ENCODE data around the gene UTF1. TPM values are rescaled to one million over a fixed set of nuclear protein-coding genes. Genes with fewer than 3 reads are reported as not detected.
"Not testable (repeated sequence)": the region's sequence is repeated elsewhere in the genome, so short reads cannot be mapped to it uniquely, and the experiment has no call there.

UTF1 gene
- total RNA-seq, 2 donors from 2014 or later: not detected

GRCh38 chr10:133217800-133218589 is 12.0 kb upstream of the UTF1 start:
- H3K4me3 ChIP-seq: no peak overlapping the region
- no peaks in the 10 kb centered on the region for H3K36me3 ChIP-seq
- TF ChIP-seq, protein P1, sequence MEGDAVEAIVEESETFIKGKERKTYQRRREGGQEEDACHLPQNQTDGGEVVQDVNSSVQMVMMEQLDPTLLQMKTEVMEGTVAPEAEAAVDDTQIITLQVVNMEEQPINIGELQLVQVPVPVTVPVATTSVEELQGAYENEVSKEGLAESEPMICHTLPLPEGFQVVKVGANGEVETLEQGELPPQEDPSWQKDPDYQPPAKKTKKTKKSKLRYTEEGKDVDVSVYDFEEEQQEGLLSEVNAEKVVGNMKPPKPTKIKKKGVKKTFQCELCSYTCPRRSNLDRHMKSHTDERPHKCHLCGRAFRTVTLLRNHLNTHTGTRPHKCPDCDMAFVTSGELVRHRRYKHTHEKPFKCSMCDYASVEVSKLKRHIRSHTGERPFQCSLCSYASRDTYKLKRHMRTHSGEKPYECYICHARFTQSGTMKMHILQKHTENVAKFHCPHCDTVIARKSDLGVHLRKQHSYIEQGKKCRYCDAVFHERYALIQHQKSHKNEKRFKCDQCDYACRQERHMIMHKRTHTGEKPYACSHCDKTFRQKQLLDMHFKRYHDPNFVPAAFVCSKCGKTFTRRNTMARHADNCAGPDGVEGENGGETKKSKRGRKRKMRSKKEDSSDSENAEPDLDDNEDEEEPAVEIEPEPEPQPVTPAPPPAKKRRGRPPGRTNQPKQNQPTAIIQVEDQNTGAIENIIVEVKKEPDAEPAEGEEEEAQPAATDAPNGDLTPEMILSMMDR (IDR thresholded peaks at IDR 0.05): no peak
- DNase-seq (ENCODE audit: low spot score): no peak
- H3K9me3 ChIP-seq: no peaks in the 10 kb centered on the region
- H3K27ac ChIP-seq: no peak overlapping the region
- H3K4me1 ChIP-seq: no peaks in the 10 kb centered on the region
- H3K27me3 ChIP-seq: peaks cover 0 to 3% of the 10 kb centered on the region in 2 donors

- Histone ChIP-seq H3K27me3 (peaks cover 0 to 3% of the 10 kb centered on the region in 2 donors), H3K36me3 (no peaks in the 10 kb centered on the region), H3K27ac (no peak overlapping the region), H3K4me3 (no peak overlapping the region), H3K9me3 (no peaks in the 10 kb centered on the region), H3K4me1 (no peaks in the 10 kb centered on the region)
- TF ChIP-seq, protein P1 (IDR thresholded peaks at IDR 0.05): no peak
- DNase-seq (ENCODE audit: low spot score): no peak
These were observed 11.1 kb upstream of the UTF1 start for GRCh38 chr10:133218891-133219290.

- peaks cover 0 to 3% of the 10 kb centered on the region in 2 donors for H3K27me3 ChIP-seq
- no peak overlapping the region for H3K4me3 ChIP-seq
- DNase-seq (ENCODE audit: low spot score): no peak
These were observed 10.2 kb upstream of the UTF1 start for GRCh38 chr10:133219782-133220181.

DNA sequence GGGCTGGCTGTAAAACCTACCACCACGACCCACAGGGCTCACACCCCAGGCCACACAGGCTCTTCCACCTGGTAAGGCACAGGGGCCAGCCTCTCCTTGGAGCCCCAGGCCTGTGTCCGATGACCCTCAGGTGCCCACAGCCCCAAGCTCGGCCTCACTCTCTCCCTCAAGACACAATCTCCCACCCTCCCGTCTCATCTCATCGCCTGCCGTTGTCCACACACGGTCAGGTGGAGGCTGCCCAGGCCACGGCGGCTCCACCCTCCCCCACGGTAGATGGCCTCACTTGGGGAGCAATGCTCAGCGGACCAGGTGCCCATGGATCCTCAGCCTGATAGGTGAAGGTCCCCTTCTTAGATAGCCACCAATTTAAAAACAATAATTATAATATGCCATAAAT is 8.7 kb upstream of the UTF1 start:
- Histone ChIP-seq H3K36me3 (no peaks in the 10 kb centered on the region), H3K27ac (no peak overlapping the region), H3K4me1 (no peaks in the 10 kb centered on the region), H3K9me3 (no peaks in the 10 kb centered on the region), H3K4me3 (no peak overlapping the region), H3K27me3 (peaks cover 0 to 3% of the 10 kb centered on the region in 2 donors)
- DNase-seq (ENCODE audit: low spot score): no peak
- TF ChIP-seq, protein P1 (IDR thresholded peaks at IDR 0.05): no peak

More at GRCh38 chr10:133219782-133220181, 10.2 kb upstream of the UTF1 start:
- H3K4me1 ChIP-seq: no peaks in the 10 kb centered on the region
- TF ChIP-seq, protein P1 (IDR thresholded peaks at IDR 0.05): no peak
- H3K36me3 ChIP-seq: no peaks in the 10 kb centered on the region
- no peak overlapping the region for H3K27ac ChIP-seq
- no peaks in the 10 kb centered on the region for H3K9me3 ChIP-seq

GRCh38 chr10:133221756-133222155 is 8.3 kb upstream of the UTF1 start:
- H3K4me3 ChIP-seq; H3K27ac ChIP-seq; H3K4me1 ChIP-seq; H3K36me3 ChIP-seq; H3K27me3 ChIP-seq; DNase-seq (ENCODE audit: low spot score); H3K9me3 ChIP-seq: not testable (repeated sequence)

DNA sequence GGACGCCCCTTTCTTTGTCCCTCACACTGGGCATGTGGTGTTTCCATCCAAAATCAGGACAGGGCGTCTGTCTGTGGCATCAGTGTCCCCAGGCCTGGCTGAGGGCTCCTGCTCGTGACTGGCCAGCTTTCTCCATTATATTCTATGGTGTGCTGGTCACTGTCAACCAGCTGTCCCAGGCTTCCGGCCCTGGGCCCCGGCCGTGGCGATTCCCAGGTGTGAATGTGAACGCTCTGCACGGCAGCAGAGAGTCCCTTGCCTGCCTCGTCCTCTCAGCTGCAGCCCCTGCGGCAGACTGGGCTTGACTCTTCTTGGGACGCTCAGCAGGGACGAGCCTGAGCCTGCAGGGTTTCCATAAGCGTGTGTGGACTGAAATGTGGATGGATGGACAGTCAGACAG is 5.9 kb upstream of the UTF1 start:
- Histone ChIP-seq H3K4me1 (no peaks in the 10 kb centered on the region), H3K9me3 (no peaks in the 10 kb centered on the region), H3K27me3 (peaks cover 0 to 5% of the 10 kb centered on the region in 2 donors), H3K4me3 (no peak overlapping the region), H3K27ac (no peak overlapping the region), H3K36me3 (no peaks in the 10 kb centered on the region)
- TF ChIP-seq, protein P1 (IDR thresholded peaks at IDR 0.05): no peak
- DNase-seq (ENCODE audit: low spot score): no peak
